Measurements from ENCODE around the gene SCAND1. TPM values are rescaled to one million over a fixed set of nuclear protein-coding genes. Genes with fewer than 3 reads are reported as not detected.

The SCAND1 gene
- polyA plus RNA-seq, 1 donor from 2014 or later, result 156 TPM

- TF ChIP-seq REST (IDR thresholded peaks at IDR 0.05; ENCODE audit: borderline replicate concordance) (no peak), MXI1 (conservative IDR thresholded peaks at IDR 0.05; ENCODE audit: poor library complexity, severe bottlenecking) (no peak)
Measured at GRCh38 chr20:35984382-35984781, 30.1 kb upstream of the SCAND1 start (continued).

- no peaks in the 10 kb centered on the region for H3K9me2 ChIP-seq (ENCODE audit: insufficient read depth, low read length)
- H2AFZ ChIP-seq (ENCODE audit: low read depth, low read length), result no peak overlapping the region
- TF ChIP-seq RAD21 (conservative IDR thresholded peaks at IDR 0.05) (no peak), REST (IDR thresholded peaks at IDR 0.05; ENCODE audit: borderline replicate concordance) (no peak), TAF1 (IDR thresholded peaks at IDR 0.05; ENCODE audit: low read depth) (no peak), MXI1 (conservative IDR thresholded peaks at IDR 0.05; ENCODE audit: poor library complexity, severe bottlenecking) (no peak), POLR2AphosphoS5 (IDR thresholded peaks at IDR 0.05) (no peak), EP300 (conservative IDR thresholded peaks at IDR 0.05; ENCODE audit: poor library complexity, severe bottlenecking) (no peak), EZH2 (IDR thresholded peaks at IDR 0.05; ENCODE audit: borderline replicate concordance, insufficient read depth, low read length, poor library complexity, severe bottlenecking) (no peak), CTCF (IDR thresholded peaks at IDR 0.05; ENCODE audit: poor library complexity, severe bottlenecking) (no peak), SMC3 (conservative IDR thresholded peaks at IDR 0.05; ENCODE audit: poor library complexity) (no peak)
- H3K36me3 ChIP-seq (ENCODE audit: insufficient read depth, low read length), result no peaks in the 10 kb centered on the region
- no peaks in the 10 kb centered on the region for H3K27me3 ChIP-seq (ENCODE audit: insufficient read depth, low read depth, low read length)
- no peak overlapping the region for H3K4me2 ChIP-seq (ENCODE audit: low read length)
- H3K9ac ChIP-seq (ENCODE audit: low read length), result no peak overlapping the region
- no peaks in the 10 kb centered on the region for H3F3A ChIP-seq (ENCODE audit: insufficient read depth, low read length, poor library complexity, severe bottlenecking)
- no peaks in the 10 kb centered on the region for H3K9me3 ChIP-seq (ENCODE audit: low read length)
- no peak overlapping the region for H3K4me3 ChIP-seq (ENCODE audit: low read length)
- H4K20me1 ChIP-seq (ENCODE audit: insufficient read depth), result no peaks in the 10 kb centered on the region
- H3K79me2 ChIP-seq (replicated peaks; ENCODE audit: insufficient read depth, low read length), result no peaks in the 10 kb centered on the region
- no peak overlapping the region for H3K27ac ChIP-seq (ENCODE audit: low read length)
Measured at GRCh38 chr20:35981969-35982368, 27.7 kb upstream of the SCAND1 start.

All from neural cell (in vitro differentiated cells).